DOHH2 (cell line): ENCODE measurements around the gene ROBO2.

Experiments
- EZH2phosphoT487 ChIP-seq: fragments of 200-600 bp; sonication (generic); IDR thresholded peaks from 2 replicates; pipeline ENCODE4 v1.6.1; 2017; ENCODE audit warnings: borderline replicate concordance, mild to moderate bottlenecking, antibody characterized with exemption, low read length, moderate library complexity, mixed read lengths
- TF ChIP-seq, protein P1 (sequence below): fragments of 200-600 bp; sonication (generic); IDR thresholded peaks from one replicate; pipeline ENCODE4 v1.5.1; 2014; ENCODE audit warnings: antibody characterized with exemption, mild to moderate bottlenecking, low read depth, low read length; ENCODE audit not compliant: poor library complexity, severe bottlenecking

GRCh38 chr3:77232557-77232956 is 192.7 kb downstream of the ROBO2 start:
- TF ChIP-seq EZH2phosphoT487: no peak
- TF ChIP-seq, protein P1, sequence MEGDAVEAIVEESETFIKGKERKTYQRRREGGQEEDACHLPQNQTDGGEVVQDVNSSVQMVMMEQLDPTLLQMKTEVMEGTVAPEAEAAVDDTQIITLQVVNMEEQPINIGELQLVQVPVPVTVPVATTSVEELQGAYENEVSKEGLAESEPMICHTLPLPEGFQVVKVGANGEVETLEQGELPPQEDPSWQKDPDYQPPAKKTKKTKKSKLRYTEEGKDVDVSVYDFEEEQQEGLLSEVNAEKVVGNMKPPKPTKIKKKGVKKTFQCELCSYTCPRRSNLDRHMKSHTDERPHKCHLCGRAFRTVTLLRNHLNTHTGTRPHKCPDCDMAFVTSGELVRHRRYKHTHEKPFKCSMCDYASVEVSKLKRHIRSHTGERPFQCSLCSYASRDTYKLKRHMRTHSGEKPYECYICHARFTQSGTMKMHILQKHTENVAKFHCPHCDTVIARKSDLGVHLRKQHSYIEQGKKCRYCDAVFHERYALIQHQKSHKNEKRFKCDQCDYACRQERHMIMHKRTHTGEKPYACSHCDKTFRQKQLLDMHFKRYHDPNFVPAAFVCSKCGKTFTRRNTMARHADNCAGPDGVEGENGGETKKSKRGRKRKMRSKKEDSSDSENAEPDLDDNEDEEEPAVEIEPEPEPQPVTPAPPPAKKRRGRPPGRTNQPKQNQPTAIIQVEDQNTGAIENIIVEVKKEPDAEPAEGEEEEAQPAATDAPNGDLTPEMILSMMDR: no peak
